ENCODE data around the gene KIF21B.
"Not testable (repeated sequence)": the region's sequence is repeated elsewhere in the genome, so short reads cannot be mapped to it uniquely, and the experiment has no call there.

The KIF21B gene

GRCh38 chr1:200949626-200950025, 73.9 kb downstream of the KIF21B start:
- DNase-seq (ENCODE audit: low read depth in 3 of 3, low spot score in 1 of 3): no peak

GRCh38 chr1:200947059-200947566, 76.4 kb downstream of the KIF21B start:
- no peak for DNase-seq (ENCODE audit: low read depth in 3 of 3, low spot score in 1 of 3)

GRCh38 chr1:200945111-200945510, 78.4 kb downstream of the KIF21B start:
- DNase-seq (ENCODE audit: low read depth in 3 of 3, low spot score in 1 of 3): no peak

GRCh38 chr1:200938955-200939354, 84.6 kb downstream of the KIF21B start:
- DNase-seq (ENCODE audit: low read depth in 3 of 3, low spot score in 1 of 3): no peak

- DNase-seq (ENCODE audit: low read depth in 3 of 3, low spot score in 1 of 3): not testable (repeated sequence)
Measured at GRCh38 chr1:200935286-200935962, 88.1 kb downstream of the KIF21B start.

- no peak for DNase-seq (ENCODE audit: low read depth in 3 of 3, low spot score in 1 of 3)
Measured at GRCh38 chr1:200934676-200935245, 88.8 kb downstream of the KIF21B start.

GRCh38 chr1:200931776-200932175, 91.7 kb downstream of the KIF21B start:
- no peak for DNase-seq (ENCODE audit: low read depth in 3 of 3, low spot score in 1 of 3)

- not testable (repeated sequence) for DNase-seq (ENCODE audit: low read depth in 3 of 3, low spot score in 1 of 3)
Measured at GRCh38 chr1:200930285-200930684, 93.2 kb downstream of the KIF21B start.

- DNase-seq (ENCODE audit: low read depth in 3 of 3, low spot score in 1 of 3): no peak
Measured at GRCh38 chr1:200929530-200930278, 93.8 kb downstream of the KIF21B start.

- DNase-seq (ENCODE audit: low read depth in 3 of 3, low spot score in 1 of 3): no peak
Measured at GRCh38 chr1:200925831-200926230, 97.7 kb downstream of the KIF21B start.

- DNase-seq (ENCODE audit: low read depth in 3 of 3, low spot score in 1 of 3): no peak
Measured at GRCh38 chr1:200923601-200924000, 99.9 kb downstream of the KIF21B start.

- no peak for DNase-seq (ENCODE audit: low read depth in 3 of 3, low spot score in 1 of 3)
Measured at GRCh38 chr1:200922406-200922805, 101.1 kb downstream of the KIF21B start.

- DNase-seq (ENCODE audit: low read depth in 3 of 3, low spot score in 1 of 3): no peak
Measured at GRCh38 chr1:200921571-200922110, 101.9 kb downstream of the KIF21B start.

Measured in stimulated activated CD4-positive, alpha-beta T cell treated with anti-CD3 and anti-CD28 coated beads, TNF-alpha, amount 100 ng/mL, for 1 hour (primary cell).